ENCODE measurements around the gene TAS2R9. TPM values are rescaled to one million over a fixed set of nuclear protein-coding genes. Genes with fewer than 3 reads are reported as not detected.

Gene TAS2R9
- total RNA-seq = not detected
- long read RNA-seq = 0 reads

- DNase-seq (no peak), ATAC-seq (no peak)
- no peaks in the 10 kb centered on the region for H3K4me1 ChIP-seq
- no peaks in the 10 kb centered on the region for H3K9me3 ChIP-seq
- H3K27ac ChIP-seq = no peak within 1 kb of the TSS
- no peaks in the 10 kb centered on the region for H3K36me3 ChIP-seq
- no peaks in the 10 kb centered on the region for H3K27me3 ChIP-seq
- intact Hi-C loops (cut with DNase I) = no loop called here
- no peak for TF ChIP-seq CTCF (IDR thresholded peaks at IDR 0.05)
- no peak within 1 kb of the TSS for H3K4me3 ChIP-seq
These were observed at the start of gene TAS2R9 for GRCh38 chr12:10810068-10810467. Gene TAS2R9 (minus strand): TSS chr12:10810168. CDS start chr12:10810075, 93 bp downstream.

GRCh38 chr12:10855807-10856206 is 45.8 kb upstream of the TAS2R9 start:
- no peaks in the 10 kb centered on the region for H3K27me3 ChIP-seq
- DNase-seq (no peak), ATAC-seq (no peak)
- H3K9me3 ChIP-seq = no peaks in the 10 kb centered on the region
- H3K4me1 ChIP-seq = no peaks in the 10 kb centered on the region
- no peak overlapping the region for H3K4me3 ChIP-seq
- intact Hi-C loops (cut with DNase I) = no loop called here
- H3K36me3 ChIP-seq = no peaks in the 10 kb centered on the region
- TF ChIP-seq CTCF (IDR thresholded peaks at IDR 0.05) = no peak
- H3K27ac ChIP-seq = no peak overlapping the region

GRCh38 chr12:10853776-10854175 is 43.8 kb upstream of the TAS2R9 start:
- no peaks in the 10 kb centered on the region for H3K9me3 ChIP-seq
- TF ChIP-seq CTCF (IDR thresholded peaks at IDR 0.05) = no peak
- intact Hi-C loops (cut with DNase I) = no loop called here
- ATAC-seq = no peak
- H3K27ac ChIP-seq = no peak overlapping the region
- no peaks in the 10 kb centered on the region for H3K36me3 ChIP-seq
- DNase-seq = no peak
- no peaks in the 10 kb centered on the region for H3K27me3 ChIP-seq
- no peaks in the 10 kb centered on the region for H3K4me1 ChIP-seq
- no peak overlapping the region for H3K4me3 ChIP-seq

GRCh38 chr12:10851243-10851858 is 41.4 kb upstream of the TAS2R9 start:
- intact Hi-C loops (cut with DNase I) = no loop called here
- Histone ChIP-seq H3K36me3 (no peaks in the 10 kb centered on the region), H3K4me1 (no peaks in the 10 kb centered on the region), H3K27me3 (no peaks in the 10 kb centered on the region), H3K9me3 (no peaks in the 10 kb centered on the region), H3K4me3 (no peak overlapping the region), H3K27ac (no peak overlapping the region)
- no peak for ATAC-seq
- no peak for DNase-seq
- TF ChIP-seq CTCF (IDR thresholded peaks at IDR 0.05) = no peak

GRCh38 chr12:10849425-10849878 is 39.5 kb upstream of the TAS2R9 start, which contains the start of gene PRR4:
Gene PRR4 (minus strand): TSS chr12:10849475. CDS start chr12:10849437, 38 bp downstream.
- no peak within 1 kb of the TSS for H3K4me3 ChIP-seq
- no peaks in the 10 kb centered on the region for H3K9me3 ChIP-seq
- DNase-seq (no peak), ATAC-seq (no peak)
- no peak for TF ChIP-seq CTCF (IDR thresholded peaks at IDR 0.05)
- no peaks in the 10 kb centered on the region for H3K27me3 ChIP-seq
- no peaks in the 10 kb centered on the region for H3K4me1 ChIP-seq
- no peaks in the 10 kb centered on the region for H3K36me3 ChIP-seq
- H3K27ac ChIP-seq = no peak within 1 kb of the TSS
- intact Hi-C loops (cut with DNase I) = no loop called here

Data from upper lobe of right lung (tissue), 1 donor.